NT2/D1 (cell line): ENCODE data around the gene GSG1L.

Source experiments
- YY1 ChIP-seq: IDR thresholded peaks from 2 replicates; pipeline ENCODE4 v1.6.1; 2011; ENCODE audit not compliant: insufficient read length, insufficient read depth
- ZNF274 ChIP-seq: IDR thresholded peaks from 2 replicates; pipeline ENCODE4 v1.6.1; 2011; ENCODE audit warnings: mild to moderate bottlenecking, low read depth, low read length

DNA sequence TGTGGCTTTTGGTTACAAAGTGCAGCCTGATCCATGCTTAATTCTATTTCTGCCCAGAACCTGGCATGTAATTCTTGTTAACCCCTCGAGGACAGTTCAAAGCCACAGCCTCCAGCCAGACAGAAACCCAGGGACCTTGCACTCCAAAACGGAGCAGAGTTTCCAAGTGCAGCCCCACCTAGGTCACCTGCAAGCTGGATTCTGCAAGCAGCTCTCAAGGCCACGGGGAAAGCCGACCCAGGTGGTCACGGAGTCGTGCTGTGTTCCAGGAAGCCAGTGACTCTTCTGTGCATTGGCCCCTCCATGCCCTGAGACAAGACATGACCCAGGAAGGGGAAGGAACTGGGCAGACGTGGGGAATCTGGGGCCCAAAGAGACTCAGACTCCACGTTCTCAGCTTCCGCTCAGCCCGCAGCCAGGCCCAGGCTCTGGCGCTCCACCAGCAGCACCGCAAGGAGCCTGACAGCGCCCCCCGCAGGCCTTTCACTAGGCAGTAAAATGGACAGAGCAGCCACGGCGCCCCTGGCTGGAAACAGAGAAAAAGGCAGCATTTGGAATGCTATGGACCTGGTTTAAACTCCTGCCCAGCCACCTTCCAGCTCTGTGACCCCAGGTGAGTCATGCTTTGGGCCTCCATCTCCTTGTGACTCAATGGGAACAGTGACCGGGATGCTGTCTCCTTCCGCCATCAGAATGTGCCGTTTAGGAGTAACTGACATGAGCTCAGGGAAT, 27.3 kb upstream of the GSG1L start:
- TF ChIP-seq ZNF274: no peak
- no peak for TF ChIP-seq YY1
